Measurements from ENCODE around the gene KRT20. TPM values are rescaled to one million over a fixed set of nuclear protein-coding genes. Genes with fewer than 3 reads are reported as not detected.
"Not testable (repeated sequence)": the region's sequence is repeated elsewhere in the genome, so short reads cannot be mapped to it uniquely, and the experiment has no call there.

KRT20 gene
- total RNA-seq, 1 experiment from 2014 or later, result 50.0 TPM

DNA sequence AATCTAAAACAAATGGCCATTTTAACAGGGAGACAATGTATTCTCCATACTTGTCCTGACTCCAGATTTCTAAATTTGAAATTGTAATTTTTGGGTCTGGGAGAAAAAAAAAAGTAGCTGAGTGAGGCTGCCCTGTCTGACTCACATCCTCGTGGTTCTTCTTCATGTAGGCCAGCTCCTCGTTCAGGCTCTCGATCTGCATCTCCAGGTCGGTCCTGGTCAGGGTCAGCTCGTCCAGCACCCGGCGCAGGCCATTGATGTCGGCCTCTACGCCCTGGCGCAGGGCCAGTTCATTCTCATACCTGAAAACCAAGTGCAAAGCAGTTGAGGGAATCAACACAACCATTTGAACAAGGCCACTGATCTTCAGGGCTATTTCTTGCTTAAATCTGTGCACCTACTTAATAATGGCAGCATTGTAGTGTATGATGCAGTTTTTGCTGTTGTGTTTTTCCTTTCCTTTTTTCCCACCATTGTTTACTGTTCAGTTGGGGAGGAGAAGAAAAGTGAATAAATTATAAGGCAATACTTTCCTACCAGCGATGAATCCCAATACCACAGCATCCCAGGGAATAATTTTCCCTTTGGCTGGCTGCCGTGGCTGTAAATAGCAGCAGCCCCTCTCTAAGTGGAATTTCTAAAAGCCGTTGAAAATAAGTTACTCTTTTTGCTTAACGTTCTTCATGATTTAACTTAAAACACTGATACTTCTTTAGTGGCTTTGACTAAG lies 20.2 kb downstream of the KRT20 start:
- no peak for DNase-seq (ENCODE audit: low read depth)
- in situ Hi-C loops (cut with HindIII; ENCODE audit: low pct_unique_long_range_greater_than_20kb, low sequenced_read_pairs), result no loop called here

DNA sequence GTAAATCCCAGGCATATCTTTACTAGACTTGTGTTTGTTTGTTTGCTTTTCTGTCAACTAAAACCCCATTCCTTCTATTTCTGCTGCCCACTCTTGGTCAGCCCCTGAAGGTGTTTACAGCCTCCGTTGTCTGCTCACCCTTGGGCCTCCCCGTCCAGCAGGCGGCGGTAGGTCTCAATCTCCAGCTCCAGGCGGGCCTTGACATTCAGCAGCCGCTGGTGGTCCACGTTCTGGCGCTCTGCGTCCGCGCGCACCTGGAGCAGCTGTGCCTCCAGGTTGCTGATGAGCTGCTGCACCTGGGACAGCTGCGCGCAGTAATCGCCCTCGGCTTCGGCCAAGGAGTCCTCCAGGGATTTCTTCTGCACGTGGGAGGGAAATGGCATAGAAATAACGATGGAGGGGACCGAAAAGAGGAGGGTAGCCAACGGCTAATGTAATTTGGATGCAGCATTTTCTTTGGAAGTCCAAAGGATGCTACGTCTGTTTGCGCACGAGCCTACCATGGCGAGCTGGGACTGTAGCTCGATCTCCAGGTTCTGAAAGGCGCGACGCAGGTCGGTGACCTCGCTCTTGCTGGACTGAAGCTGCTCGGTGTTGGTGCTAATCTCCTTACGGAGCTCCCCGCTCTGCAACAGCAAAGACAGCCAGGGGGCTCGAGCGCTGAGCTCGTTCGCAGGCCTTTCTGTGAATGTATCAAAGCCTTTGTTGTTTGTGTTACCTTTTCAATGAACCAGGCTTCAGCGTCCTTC lies 21.9 kb downstream of the KRT20 start:
- no peak for DNase-seq (ENCODE audit: low read depth)
- in situ Hi-C loops (cut with HindIII; ENCODE audit: low pct_unique_long_range_greater_than_20kb, low sequenced_read_pairs), result no loop called here

DNA sequence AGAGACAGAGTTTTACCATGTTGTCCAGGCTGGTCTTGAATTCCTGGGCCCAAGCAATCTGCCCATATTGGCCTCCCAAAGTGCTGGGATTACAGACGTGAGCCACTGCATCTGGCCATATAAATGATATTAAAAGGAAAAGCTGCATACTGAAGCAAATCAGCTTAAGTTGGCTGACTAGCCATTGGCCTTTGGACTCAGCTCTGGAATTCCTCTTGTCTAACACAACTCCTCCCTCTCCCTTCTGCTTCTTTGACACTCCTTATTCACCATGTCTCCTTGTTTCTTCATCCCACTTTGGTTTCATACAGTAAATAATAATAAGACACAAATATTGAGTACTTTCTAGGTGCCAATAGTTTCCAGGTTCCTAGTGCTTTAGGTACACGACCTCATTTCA lies 25.5 kb downstream of the KRT20 start:
- in situ Hi-C loops (cut with HindIII; ENCODE audit: low pct_unique_long_range_greater_than_20kb, low sequenced_read_pairs), result no loop called here
- no peak for DNase-seq (ENCODE audit: low read depth)

- in situ Hi-C loops (cut with HindIII; ENCODE audit: low pct_unique_long_range_greater_than_20kb, low sequenced_read_pairs), result not testable (repeated sequence)
- peak; percentile 26 for DNase-seq (ENCODE audit: low read depth)
Measured at GRCh38 chr17:40858667-40859066, 26.4 kb downstream of the KRT20 start.

DNA sequence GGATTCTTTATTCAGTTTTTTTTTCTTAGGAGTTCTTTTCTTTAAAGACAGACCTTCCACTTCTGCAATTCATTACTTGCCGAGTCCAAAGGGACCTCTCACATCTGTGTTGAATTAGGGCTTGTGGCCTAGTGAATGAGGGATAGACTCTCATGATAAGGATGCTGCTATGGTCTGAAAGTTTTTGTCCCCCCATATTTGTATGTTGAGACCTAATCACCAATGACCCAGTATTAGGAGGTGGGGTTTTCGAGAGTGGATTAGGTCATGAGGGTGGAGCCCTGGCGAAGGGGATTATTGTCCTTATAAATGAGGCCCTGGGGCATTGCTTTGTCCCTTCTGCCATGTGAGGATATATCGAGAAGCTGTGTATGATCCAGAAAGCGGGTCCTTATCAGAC lies 27.5 kb downstream of the KRT20 start:
- in situ Hi-C loops (cut with HindIII; ENCODE audit: low pct_unique_long_range_greater_than_20kb, low sequenced_read_pairs), result no loop called here
- no peak for DNase-seq (ENCODE audit: low read depth)

DNA sequence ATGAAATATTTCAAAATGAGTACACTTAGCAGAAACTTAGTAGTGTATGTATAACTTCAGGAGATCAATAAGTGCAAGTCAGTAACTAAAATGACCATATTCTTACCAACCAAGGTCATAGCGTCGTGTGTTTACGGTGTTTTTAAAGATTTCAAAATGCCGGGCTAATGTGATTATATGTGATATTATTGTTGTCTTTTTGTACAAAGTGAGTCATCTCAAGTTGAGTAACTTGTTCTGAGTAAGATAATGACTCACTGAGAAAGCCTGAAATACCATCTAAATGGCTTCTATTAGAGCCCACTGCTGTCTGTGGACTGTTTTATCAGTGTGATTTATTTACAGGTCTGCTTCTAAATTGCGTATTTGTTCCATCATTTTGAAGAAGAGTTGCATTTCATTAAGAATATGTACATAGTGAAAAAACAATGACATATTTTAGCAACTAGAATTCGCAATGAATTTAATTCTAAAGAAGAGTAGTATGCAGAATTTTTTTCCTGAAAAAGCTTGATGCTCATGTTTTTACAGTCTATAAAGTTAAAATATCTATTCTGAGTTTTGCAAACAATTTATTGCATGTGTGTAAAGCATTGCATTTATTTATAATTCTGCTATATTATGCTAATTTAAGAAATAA lies 30.7 kb downstream of the KRT20 start:
- in situ Hi-C loops (cut with HindIII; ENCODE audit: low pct_unique_long_range_greater_than_20kb, low sequenced_read_pairs), result no loop called here
- peak; percentile 69 for DNase-seq (ENCODE audit: low read depth)

GRCh38 chr17:40852364-40852763 lies 32.7 kb downstream of the KRT20 start:
- DNase-seq (ENCODE audit: low read depth), result no peak
- in situ Hi-C loops (cut with HindIII; ENCODE audit: low pct_unique_long_range_greater_than_20kb, low sequenced_read_pairs), result no loop called here

DNA sequence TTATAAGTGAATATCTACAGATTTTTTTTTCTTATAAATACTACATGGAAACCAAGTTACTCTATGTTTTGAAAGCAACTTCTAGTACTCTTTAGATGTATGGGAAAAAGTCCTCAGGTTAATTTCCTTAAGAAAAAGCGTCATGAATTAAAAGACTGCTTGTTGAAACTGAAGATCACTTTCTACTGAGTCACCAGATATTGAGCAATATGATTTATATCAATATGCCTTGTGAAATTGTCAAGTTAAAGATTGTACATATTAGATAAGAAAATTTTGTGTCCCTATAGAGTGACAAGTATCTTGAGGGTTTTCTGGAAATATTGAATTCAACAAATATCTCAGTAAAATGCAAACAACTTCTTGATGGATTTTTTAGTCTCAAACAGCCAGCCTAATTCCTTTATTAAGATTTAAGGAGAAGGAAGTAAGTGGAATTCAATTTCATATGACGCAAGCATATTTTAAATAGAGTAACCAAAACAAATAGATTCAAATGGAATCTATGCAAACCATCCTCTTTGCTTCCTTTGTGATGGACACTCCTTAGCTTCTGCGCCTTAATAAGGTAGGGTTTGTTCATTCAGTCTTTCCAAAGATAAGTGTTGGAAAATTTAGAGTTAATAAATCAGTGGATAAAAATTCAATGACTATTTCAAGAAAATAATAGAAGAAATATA lies 34.6 kb downstream of the KRT20 start:
- DNase-seq (ENCODE audit: low read depth), result no peak
- in situ Hi-C loops (cut with HindIII; ENCODE audit: low pct_unique_long_range_greater_than_20kb, low sequenced_read_pairs), result no loop called here

DNA sequence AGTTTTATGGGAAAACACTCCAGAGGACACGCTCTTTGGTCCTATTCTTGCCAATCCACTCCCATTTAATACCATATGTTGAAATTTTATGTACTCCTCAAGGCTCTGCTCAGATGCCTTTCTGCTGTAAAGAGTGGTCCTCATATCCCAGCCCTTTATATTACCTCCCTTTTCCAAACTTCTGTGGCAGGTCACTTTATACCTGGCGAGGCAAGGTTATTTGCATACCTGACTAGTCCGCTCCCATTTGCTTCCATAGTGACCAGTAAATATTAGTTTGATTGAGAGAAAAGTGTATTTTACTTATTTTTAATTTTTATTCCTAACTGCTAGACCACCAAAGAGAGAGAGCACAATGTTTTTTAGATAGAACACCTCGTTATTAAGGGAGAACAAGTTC lies 35.3 kb downstream of the KRT20 start:
- no peak for DNase-seq (ENCODE audit: low read depth)
- in situ Hi-C loops (cut with HindIII; ENCODE audit: low pct_unique_long_range_greater_than_20kb, low sequenced_read_pairs), result no loop called here

DNA sequence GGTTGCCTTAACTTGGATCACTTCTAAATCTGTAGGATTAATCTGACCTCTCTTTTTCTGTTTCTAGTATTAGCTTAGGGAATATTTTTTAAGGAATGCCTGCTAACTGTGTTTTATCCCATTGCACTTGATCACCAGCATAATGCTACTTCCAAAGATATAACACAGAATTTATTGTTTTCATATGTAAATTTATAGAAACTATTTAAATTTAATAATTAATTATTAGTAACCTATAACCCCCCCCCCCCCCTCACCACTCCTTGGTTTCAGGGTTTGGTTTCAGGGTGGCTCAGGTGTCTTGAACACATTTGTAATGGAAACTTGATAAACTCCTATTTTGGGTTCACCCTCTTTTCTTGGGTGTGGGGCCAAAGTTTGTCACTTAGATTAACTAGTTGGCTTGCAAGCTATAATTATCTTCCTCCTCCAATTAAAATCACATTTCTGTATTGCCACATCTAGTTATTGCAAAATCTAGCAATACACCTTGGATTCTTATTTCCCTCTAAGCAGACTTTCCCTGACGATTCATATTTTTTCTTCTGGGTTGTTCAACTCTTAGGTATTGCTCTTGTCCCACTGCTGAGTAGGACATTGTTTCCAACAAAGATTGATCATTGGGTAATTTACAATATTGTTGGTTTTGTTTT lies 36.3 kb downstream of the KRT20 start:
- in situ Hi-C loops (cut with HindIII; ENCODE audit: low pct_unique_long_range_greater_than_20kb, low sequenced_read_pairs), result no loop called here
- DNase-seq (ENCODE audit: low read depth), result no peak

DNA sequence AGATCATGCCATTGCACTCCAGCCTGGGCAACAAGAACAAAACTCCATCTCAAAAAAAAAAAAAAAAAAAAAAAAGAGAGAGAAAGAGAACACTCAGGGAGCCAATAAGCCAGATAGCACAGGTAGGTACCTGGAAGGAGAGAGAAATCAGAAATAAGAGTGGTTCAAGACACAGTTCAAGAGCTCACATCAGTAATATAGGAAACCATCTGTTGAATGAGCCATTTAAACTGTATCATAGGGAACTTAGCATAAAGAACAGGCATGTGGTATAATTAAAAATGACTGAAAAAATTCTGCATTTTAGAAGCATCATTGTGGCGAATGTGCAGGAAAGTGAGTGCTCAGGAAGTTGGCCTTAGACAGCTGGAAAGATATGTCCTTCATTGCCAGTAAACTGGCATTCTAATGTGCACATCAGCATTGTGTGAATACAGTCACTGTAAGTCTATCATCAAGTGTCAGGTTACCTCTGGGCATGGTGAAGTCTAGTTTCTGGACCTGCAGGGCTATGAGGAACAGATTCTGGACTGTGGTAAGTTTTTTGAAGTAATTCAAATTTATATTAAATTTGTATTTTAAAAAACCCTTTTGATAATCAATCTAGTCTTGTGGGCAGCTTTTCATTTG lies 38.4 kb downstream of the KRT20 start:
- DNase-seq (ENCODE audit: low read depth), result no peak
- in situ Hi-C loops (cut with HindIII; ENCODE audit: low pct_unique_long_range_greater_than_20kb, low sequenced_read_pairs), result no loop called here

DNA sequence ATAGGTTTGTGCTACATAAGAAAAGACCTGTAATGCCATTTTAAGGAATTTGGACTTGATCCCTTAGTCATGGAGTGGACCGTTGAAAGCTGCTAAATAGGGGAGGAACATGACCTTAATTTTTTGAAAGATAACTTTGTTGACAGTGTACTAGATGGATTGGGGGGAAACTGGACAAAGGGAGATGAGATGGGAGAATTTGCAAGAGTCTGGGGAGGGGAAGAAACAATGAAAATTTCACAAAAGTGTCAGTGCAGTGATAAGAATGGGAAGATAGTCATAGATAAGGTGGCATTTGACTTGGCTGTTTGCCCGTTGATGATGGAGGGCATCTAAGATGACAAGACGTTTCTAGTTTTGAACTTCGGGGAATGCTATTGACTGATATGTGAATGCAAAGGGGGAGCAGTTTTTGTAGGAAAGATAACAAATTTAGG lies 40.4 kb downstream of the KRT20 start:
- DNase-seq (ENCODE audit: low read depth), result no peak
- in situ Hi-C loops (cut with HindIII; ENCODE audit: low pct_unique_long_range_greater_than_20kb, low sequenced_read_pairs), result no loop called here

DNA sequence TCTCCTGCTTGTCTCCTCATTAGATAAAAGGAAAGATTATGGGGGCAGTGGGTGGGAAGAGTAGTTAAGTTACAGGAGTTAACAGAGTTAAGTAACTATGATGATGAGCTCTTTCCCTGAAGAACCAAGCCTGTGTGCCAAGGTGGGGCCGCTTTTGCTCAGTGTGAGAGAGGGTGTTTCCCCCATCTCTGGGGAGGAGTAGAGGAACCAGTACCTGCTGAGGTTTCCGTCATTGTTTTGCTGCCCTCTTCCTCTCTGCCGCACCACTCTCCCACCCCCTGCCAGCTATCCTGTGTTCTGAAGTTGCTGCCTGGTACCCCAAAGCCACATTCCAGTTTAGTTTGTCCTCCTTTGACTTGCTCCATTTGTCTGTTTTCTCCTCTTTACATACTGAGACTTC lies 41.8 kb downstream of the KRT20 start:
- DNase-seq (ENCODE audit: low read depth), result no peak
- in situ Hi-C loops (cut with HindIII; ENCODE audit: low pct_unique_long_range_greater_than_20kb, low sequenced_read_pairs), result no loop called here

DNA sequence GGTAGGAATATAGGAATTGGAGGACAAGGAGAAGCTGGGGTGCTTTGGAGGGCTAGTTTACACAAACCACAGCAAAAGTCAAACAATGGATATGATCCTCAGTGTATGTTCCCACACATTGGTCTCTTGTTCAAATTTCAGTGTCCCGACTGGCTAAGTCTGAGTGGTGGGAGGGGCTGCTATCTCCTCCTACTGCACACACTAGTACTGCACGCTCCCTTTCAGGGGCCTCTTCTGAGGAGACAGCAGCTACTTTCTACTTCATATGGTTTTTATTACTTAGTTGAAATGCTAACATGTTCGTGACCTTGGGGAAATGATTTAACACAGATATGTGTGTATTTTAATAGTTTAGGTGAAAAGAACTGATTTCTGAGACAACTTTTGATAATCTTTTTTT lies 43.8 kb downstream of the KRT20 start:
- no peak for DNase-seq (ENCODE audit: low read depth)
- in situ Hi-C loops (cut with HindIII; ENCODE audit: low pct_unique_long_range_greater_than_20kb, low sequenced_read_pairs), result no loop called here

DNA sequence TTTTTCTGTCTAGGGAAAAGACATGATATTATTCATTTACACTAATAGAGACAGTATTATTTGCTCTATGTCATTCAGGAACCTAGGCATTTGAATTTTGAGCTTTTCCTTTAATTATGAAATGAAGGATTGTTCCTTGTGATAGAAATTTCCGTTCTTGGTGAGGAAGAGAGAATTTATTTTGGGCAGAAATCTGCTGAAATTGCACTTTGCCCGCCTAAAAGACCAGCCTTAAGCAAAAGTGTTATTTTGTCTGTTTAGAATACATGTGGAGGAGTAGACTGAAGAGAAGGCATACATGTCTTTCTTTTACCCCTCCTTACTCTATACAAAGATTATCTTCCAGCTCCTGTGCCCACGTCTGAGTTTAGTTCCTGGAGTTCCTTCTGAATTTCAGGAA lies 45.8 kb downstream of the KRT20 start:
- DNase-seq (ENCODE audit: low read depth), result no peak
- in situ Hi-C loops (cut with HindIII; ENCODE audit: low pct_unique_long_range_greater_than_20kb, low sequenced_read_pairs), result no loop called here

DNA sequence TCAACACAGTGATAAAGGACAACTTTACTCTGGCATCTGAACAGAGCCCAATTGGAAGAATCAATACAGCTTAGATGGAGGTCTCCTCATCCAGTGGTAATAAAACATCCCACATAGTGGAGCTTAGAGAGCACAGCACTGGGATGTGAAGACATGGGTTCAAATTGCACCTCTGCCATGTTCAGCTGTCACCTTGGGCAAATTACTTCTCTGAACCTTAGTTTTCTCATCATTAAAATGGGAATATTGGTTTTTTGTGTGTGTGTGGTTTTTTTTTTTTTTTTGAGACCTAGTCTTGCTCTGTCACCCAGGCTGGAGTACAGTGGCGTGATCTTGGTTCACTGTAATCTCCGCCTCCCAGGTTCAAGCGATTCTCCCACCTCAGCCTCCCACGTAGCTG lies 49.0 kb downstream of the KRT20 start:
- DNase-seq (ENCODE audit: low read depth), result no peak
- in situ Hi-C loops (cut with HindIII; ENCODE audit: low pct_unique_long_range_greater_than_20kb, low sequenced_read_pairs), result no loop called here

- no peak for DNase-seq (ENCODE audit: low read depth)
- in situ Hi-C loops (cut with HindIII; ENCODE audit: low pct_unique_long_range_greater_than_20kb, low sequenced_read_pairs), result no loop called here
Measured at GRCh38 chr17:40833882-40834281, 51.2 kb downstream of the KRT20 start.

DNA sequence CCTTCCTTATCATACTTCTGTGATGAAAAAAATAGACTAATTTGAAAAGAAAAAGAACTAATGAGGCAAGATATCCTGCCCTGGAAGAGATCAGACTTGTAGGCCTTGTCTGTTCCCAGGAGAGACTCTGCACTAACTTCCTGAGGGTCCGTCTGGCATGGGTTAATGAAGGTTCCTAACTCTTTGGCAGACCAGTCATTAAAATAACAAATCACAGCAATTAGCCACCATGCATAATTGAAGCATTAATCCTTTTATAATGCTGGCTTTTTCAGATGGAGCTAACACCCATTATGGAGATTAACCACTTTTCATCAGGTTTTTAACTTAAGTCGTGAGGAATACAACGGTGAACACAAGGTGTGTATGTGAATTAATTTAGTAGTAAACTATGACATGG lies 52.2 kb downstream of the KRT20 start:
- no peak for DNase-seq (ENCODE audit: low read depth)
- in situ Hi-C loops (cut with HindIII; ENCODE audit: low pct_unique_long_range_greater_than_20kb, low sequenced_read_pairs), result no loop called here
